Measurements from ENCODE around the gene PYY.
"Not testable (repeated sequence)": the region's sequence is repeated elsewhere in the genome, so short reads cannot be mapped to it uniquely, and the experiment has no call there.

Gene PYY

GRCh38 chr17:43953746-43954145 lies at the start of gene PYY:
Gene PYY, minus strand, starts transcription at chr17:43953940. Its CDS starts 457 bp downstream, at chr17:43953483.
- DNase-seq: no peak

- no peak for DNase-seq
Observed at GRCh38 chr17:44002141-44002848, 48.6 kb upstream of the PYY start.

- no peak for DNase-seq
Observed at GRCh38 chr17:44001461-44001920, 47.8 kb upstream of the PYY start.

- DNase-seq: no peak
Observed at GRCh38 chr17:44000871-44001460, 47.2 kb upstream of the PYY start.

- no peak for DNase-seq
Observed at GRCh38 chr17:44000141-44000860, 46.6 kb upstream of the PYY start.

DNA sequence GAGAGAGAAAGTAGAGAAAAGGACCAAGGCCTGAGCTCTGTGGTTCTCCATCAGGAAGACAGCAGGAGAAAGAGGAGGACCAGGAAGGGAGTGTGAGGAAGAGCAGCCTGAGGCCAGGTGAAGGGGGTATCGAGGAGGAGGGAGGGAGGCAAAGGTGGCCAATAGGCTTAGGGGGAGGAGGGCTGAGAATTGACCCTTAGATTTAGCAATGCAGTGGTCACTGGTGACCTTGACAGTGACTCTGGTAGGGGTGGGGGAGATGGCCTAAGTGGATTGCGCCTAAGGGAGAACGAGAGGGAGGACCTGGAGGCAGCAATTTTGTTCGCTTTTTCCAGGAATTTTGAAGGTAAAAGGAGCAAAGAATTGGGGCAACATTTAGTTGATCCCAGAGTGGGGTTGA lies 45.3 kb upstream of the PYY start:
- no peak for DNase-seq

GRCh38 chr17:43998552-43998951 lies 44.8 kb upstream of the PYY start:
- DNase-seq: no peak

DNA sequence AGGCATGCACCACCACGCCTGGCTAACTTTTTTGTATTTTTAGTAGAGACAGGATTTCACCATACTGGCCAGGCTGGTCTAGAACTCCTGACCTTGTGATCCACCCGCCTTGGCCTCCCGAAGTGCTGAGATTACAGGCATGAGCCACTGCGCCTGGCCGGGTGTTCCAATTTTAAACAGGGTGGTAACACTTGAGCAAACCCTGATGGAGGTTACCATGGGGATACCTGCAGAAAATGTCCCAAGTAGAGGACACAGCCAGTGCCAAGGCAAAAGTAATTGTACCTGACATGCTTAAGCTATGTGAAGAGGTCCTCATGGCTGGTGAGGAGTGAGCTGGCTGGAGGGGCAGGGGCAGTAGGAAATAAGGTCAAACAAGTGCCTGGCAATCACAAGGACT lies 43.4 kb upstream of the PYY start:
- not testable (repeated sequence) for DNase-seq

GRCh38 chr17:43995150-43995471 lies 41.4 kb upstream of the PYY start:
- no peak for DNase-seq

DNA sequence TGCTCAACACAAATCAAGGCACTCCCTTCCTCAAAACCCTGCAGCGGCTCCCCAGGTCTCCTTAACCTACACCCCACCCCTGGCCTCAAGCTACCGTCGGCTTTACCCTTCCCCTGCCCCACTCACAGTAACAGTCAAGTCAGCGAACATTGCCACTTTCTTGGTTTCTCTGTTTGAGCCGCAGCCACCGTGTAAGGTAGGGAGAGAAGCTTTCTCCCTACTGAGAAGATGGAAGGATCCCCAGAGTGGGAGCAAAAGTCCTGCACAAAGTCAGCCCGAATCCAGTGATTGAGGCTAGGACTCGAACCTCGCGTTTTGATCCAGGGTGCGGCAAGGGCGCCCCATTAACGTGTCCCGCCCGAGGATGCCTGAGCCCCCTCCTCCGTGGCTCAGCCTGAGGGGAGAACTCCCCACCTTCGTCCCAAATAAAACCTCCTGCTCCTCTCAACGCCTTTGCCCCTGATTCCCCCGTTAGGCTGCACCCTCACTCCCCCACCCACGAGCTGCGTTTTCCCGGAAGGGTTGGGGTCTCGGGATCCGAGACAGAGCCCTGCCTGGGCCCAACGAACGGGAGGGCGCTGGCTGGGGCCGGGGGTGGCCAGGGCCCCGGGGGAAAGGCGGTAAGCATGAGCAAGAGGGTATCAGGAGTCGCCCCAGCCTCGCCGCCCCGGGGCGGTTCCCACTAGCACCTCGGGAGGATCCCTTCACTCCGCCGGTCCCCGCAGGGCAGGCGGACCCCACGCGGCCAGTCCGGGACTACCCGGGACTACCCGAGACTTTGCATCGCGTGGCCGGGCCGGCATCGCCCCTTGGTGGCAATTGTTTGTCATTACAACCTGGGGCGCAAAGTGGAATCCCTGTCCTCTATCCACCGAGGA lies 40.8 kb upstream of the PYY start:
- DNase-seq: peak in 45 of 51 donors; percentile 3 to 81 (median 42)

GRCh38 chr17:43992641-43993040 lies 38.9 kb upstream of the PYY start:
- DNase-seq: no peak

DNA sequence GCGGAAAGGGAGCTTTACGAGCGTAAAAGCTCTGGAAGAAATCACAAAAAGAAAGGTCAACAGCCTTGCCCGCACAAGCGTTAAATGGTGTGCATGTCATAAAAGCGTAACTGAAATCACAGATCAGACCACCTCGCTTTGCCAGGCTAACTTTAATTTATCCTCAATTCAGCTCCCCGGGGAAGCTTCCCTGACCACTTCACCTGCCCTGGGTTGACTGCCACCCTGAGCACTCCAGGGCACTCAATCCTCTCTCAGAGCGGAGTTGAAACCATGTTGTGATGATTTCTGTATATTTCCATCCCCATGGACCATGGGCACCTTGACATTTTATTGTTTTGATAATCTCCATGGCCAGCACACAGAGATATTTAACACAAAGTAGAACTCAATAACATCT lies 34.6 kb upstream of the PYY start:
- no peak for DNase-seq

GRCh38 chr17:43987131-43988021 lies 33.6 kb upstream of the PYY start:
- no peak for DNase-seq

GRCh38 chr17:43986225-43986981 lies 32.7 kb upstream of the PYY start:
- DNase-seq: no peak

- no peak for DNase-seq
Observed at GRCh38 chr17:43984521-43984920, 30.8 kb upstream of the PYY start.

- peak in 3 of 51 donors; percentile 7 to 26 (median 10) for DNase-seq
Observed at GRCh38 chr17:43983515-43984411, 30.0 kb upstream of the PYY start.

DNA sequence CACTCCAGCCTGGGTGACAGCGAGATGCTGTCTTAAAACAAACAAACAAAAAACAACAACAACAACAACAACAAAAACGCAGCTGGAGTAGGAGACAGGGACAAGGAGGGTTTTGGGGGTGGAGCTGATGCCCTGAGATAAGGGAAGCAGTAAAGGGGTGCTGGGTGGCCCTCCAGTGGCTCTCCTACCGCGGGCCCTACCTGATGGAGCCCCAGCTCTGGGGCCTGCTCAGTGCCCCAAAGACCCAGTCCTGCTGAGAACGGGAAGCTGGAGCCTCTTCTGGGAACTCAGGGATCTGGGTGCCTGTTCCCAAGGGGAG lies 29.4 kb upstream of the PYY start:
- no peak for DNase-seq

DNA sequence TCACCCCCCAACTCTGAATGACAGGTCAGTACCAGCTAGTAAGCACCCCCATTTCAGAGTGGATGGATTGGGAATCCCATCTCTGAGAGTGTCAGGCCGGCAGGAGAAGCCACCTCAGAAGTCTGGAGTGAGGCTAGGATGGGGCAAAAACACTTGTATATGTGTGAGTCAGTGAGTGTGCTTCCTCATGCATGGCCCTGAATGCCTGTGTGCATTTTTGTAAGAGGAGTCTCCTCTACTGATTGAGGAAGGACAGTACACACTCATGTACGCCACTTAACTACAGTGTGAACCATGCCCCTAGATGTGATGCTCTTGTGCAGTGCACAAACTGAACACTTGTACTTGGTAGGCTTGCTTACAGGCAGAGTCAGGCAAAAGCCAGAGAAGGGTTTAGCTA lies 28.4 kb upstream of the PYY start:
- no peak for DNase-seq

GRCh38 chr17:43979671-43980070 lies 25.9 kb upstream of the PYY start:
- no peak for DNase-seq

Data from hypothalamus (tissue), 51 donors.